ENCODE results near the gene NUP62.
"Not testable (repeated sequence)": the region's sequence is repeated elsewhere in the genome, so short reads cannot be mapped to it uniquely, and the experiment has no call there.

The NUP62 gene

DNA sequence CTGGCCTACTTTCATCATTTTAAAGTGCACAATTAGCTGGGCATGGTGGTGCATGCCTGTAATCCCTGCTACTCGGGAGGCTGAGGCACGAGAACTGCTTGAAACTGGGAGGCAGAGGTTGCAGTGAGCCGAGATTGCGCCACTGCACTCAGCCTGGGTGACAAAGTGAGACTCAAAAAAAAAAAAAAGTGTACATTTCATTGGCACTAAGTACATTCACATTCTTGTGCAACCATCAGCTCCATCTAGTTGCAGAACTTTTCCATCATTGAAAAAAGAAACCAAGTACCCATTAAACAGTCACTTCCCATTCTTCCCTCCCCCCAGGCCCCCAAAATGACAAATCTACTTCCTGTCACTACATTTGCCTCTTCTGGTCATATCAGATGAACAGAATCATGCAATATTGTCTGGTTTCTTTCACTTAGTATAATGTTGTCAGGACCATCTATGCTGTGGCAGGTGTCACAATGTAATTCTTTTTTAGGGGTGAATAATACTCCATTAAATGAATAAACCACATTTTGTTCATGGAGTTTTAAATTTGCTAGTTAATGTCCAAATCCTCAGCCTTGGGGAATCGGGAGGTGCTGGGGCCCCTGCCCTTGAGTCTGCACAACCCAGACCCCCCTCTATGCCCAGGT lies 39.1 kb upstream of the NUP62 start:
- H3K27ac ChIP-seq (ENCODE audit: low read length) = no peak overlapping the region
- H3K4me3 ChIP-seq (ENCODE audit: low read length in 2 of 2) = no peak overlapping the region
- no peaks in the 10 kb centered on the region for H3K36me3 ChIP-seq (ENCODE audit: control insufficient read depth in 2 of 2, insufficient read depth in 2 of 2, low read length in 2 of 2)
- peaks cover 9 to 10% of the 10 kb centered on the region in 2 donors for H3K27me3 ChIP-seq (ENCODE audit: control insufficient read depth in 1 of 2, insufficient read depth in 2 of 2, low read length in 2 of 2)
- no peaks in the 10 kb centered on the region for H3K9me3 ChIP-seq (ENCODE audit: control insufficient read depth in 2 of 2, low read length in 2 of 2)
- H3K9ac ChIP-seq (ENCODE audit: low read length in 2 of 2) = no peak overlapping the region
- no peaks in the 10 kb centered on the region for H3K4me1 ChIP-seq (ENCODE audit: control insufficient read depth, insufficient read depth, low read length)

DNA sequence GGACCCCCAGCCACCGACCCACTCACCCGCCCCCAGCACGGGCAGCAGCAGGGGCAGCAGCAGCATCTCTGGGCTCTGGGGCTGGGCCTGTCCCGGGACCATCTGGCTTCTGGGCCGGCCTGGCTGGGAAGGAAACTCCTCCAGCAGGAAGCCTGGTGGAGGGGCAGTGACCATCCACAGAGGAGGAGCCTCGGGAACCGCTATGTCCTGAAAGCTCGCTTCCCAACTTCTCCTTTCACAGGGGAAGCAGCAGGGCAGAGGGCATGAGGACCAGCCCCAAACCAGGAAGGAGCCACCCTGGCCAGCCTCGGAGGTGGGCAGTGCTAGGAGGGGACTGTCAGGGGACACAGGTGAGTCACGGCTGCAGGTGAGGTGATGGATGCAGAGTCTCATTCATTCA lies 31.7 kb upstream of the NUP62 start, which contains the start of gene SIGLEC11:
Gene SIGLEC11 (minus strand): TSS at position 193 of the 400 bp plus-strand sequence. CDS start 91 bp downstream, at position 102.
- H3K9me3 ChIP-seq (ENCODE audit: control insufficient read depth in 2 of 2, low read length in 2 of 2); H3K9ac ChIP-seq (ENCODE audit: low read length in 2 of 2); H3K27me3 ChIP-seq (ENCODE audit: control insufficient read depth in 1 of 2, insufficient read depth in 2 of 2, low read length in 2 of 2); H3K27ac ChIP-seq (ENCODE audit: low read length); H3K36me3 ChIP-seq (ENCODE audit: control insufficient read depth in 2 of 2, insufficient read depth in 2 of 2, low read length in 2 of 2); H3K4me3 ChIP-seq (ENCODE audit: low read length in 2 of 2); H3K4me1 ChIP-seq (ENCODE audit: control insufficient read depth, insufficient read depth, low read length): not testable (repeated sequence)

- H3K27ac ChIP-seq (ENCODE audit: low read length); H3K9ac ChIP-seq (ENCODE audit: low read length in 2 of 2); H3K36me3 ChIP-seq (ENCODE audit: control insufficient read depth in 2 of 2, insufficient read depth in 2 of 2, low read length in 2 of 2); H3K4me1 ChIP-seq (ENCODE audit: control insufficient read depth, insufficient read depth, low read length); H3K9me3 ChIP-seq (ENCODE audit: control insufficient read depth in 2 of 2, low read length in 2 of 2); H3K4me3 ChIP-seq (ENCODE audit: low read length in 2 of 2); H3K27me3 ChIP-seq (ENCODE audit: control insufficient read depth in 1 of 2, insufficient read depth in 2 of 2, low read length in 2 of 2): not testable (repeated sequence)
These were observed 30.6 kb upstream of the NUP62 start for GRCh38 chr19:49959892-49960291.

DNA sequence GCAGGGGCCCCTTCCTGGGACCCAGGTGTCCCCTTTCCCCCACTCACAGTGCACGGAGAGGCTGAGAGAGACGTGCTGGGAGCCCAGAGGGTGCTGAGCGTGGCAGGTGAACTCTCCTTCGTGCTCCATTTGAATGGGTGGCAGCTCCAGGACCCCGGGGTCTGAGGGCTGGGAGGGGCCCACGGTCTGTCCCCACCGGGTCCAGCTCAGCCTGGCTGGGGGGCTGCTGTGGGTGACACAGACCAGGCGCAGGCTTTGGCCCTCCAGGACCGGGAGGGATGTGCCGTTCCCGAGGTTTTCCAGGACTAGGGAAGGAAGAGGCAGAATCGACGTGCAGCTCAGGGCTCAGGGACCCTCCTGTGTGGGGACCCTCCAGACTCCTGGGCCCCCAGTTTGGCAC lies 29.3 kb upstream of the NUP62 start:
- H3K4me3 ChIP-seq (ENCODE audit: low read length in 2 of 2); H3K27me3 ChIP-seq (ENCODE audit: control insufficient read depth in 1 of 2, insufficient read depth in 2 of 2, low read length in 2 of 2); H3K4me1 ChIP-seq (ENCODE audit: control insufficient read depth, insufficient read depth, low read length); H3K36me3 ChIP-seq (ENCODE audit: control insufficient read depth in 2 of 2, insufficient read depth in 2 of 2, low read length in 2 of 2); H3K9ac ChIP-seq (ENCODE audit: low read length in 2 of 2); H3K27ac ChIP-seq (ENCODE audit: low read length); H3K9me3 ChIP-seq (ENCODE audit: control insufficient read depth in 2 of 2, low read length in 2 of 2): not testable (repeated sequence)

GRCh38 chr19:49958144-49958543 lies 28.8 kb upstream of the NUP62 start:
- H3K4me1 ChIP-seq (ENCODE audit: control insufficient read depth, insufficient read depth, low read length); H3K27ac ChIP-seq (ENCODE audit: low read length); H3K36me3 ChIP-seq (ENCODE audit: control insufficient read depth in 2 of 2, insufficient read depth in 2 of 2, low read length in 2 of 2); H3K27me3 ChIP-seq (ENCODE audit: control insufficient read depth in 1 of 2, insufficient read depth in 2 of 2, low read length in 2 of 2); H3K4me3 ChIP-seq (ENCODE audit: low read length in 2 of 2); H3K9me3 ChIP-seq (ENCODE audit: control insufficient read depth in 2 of 2, low read length in 2 of 2); H3K9ac ChIP-seq (ENCODE audit: low read length in 2 of 2): not testable (repeated sequence)

- peaks cover 9% of the 10 kb centered on the region in 2 donors for H3K27me3 ChIP-seq (ENCODE audit: control insufficient read depth in 1 of 2, insufficient read depth in 2 of 2, low read length in 2 of 2)
- H3K4me3 ChIP-seq (ENCODE audit: low read length in 2 of 2) = no peak overlapping the region
- H3K9ac ChIP-seq (ENCODE audit: low read length in 2 of 2) = no peak overlapping the region
- no peaks in the 10 kb centered on the region for H3K9me3 ChIP-seq (ENCODE audit: control insufficient read depth in 2 of 2, low read length in 2 of 2)
- H3K27ac ChIP-seq (ENCODE audit: low read length) = no peak overlapping the region
- H3K36me3 ChIP-seq (ENCODE audit: control insufficient read depth in 2 of 2, insufficient read depth in 2 of 2, low read length in 2 of 2) = no peaks in the 10 kb centered on the region
- H3K4me1 ChIP-seq (ENCODE audit: control insufficient read depth, insufficient read depth, low read length) = no peaks in the 10 kb centered on the region
These were observed 28.1 kb upstream of the NUP62 start for GRCh38 chr19:49957262-49957915.

- Histone ChIP-seq H3K36me3 (ENCODE audit: control insufficient read depth in 2 of 2, insufficient read depth in 2 of 2, low read length in 2 of 2) (no peaks in the 10 kb centered on the region), H3K4me3 (ENCODE audit: low read length in 2 of 2) (no peak overlapping the region), H3K27me3 (ENCODE audit: control insufficient read depth in 1 of 2, insufficient read depth in 2 of 2, low read length in 2 of 2) (peaks cover 9 to 18% of the 10 kb centered on the region in 2 donors), H3K9me3 (ENCODE audit: control insufficient read depth in 2 of 2, low read length in 2 of 2) (no peaks in the 10 kb centered on the region), H3K9ac (ENCODE audit: low read length in 2 of 2) (no peak overlapping the region), H3K27ac (ENCODE audit: low read length) (no peak overlapping the region), H3K4me1 (ENCODE audit: control insufficient read depth, insufficient read depth, low read length) (no peaks in the 10 kb centered on the region)
These were observed 26.8 kb upstream of the NUP62 start for GRCh38 chr19:49956115-49956495.

GRCh38 chr19:49954933-49955332 lies 25.6 kb upstream of the NUP62 start:
- no peak overlapping the region for H3K27ac ChIP-seq (ENCODE audit: low read length)
- H3K27me3 ChIP-seq (ENCODE audit: control insufficient read depth in 1 of 2, insufficient read depth in 2 of 2, low read length in 2 of 2) = peaks cover 9 to 24% of the 10 kb centered on the region in 2 donors
- no peaks in the 10 kb centered on the region for H3K36me3 ChIP-seq (ENCODE audit: control insufficient read depth in 2 of 2, insufficient read depth in 2 of 2, low read length in 2 of 2)
- H3K4me1 ChIP-seq (ENCODE audit: control insufficient read depth, insufficient read depth, low read length) = no peaks in the 10 kb centered on the region
- H3K4me3 ChIP-seq (ENCODE audit: low read length in 2 of 2) = no peak overlapping the region
- no peaks in the 10 kb centered on the region for H3K9me3 ChIP-seq (ENCODE audit: control insufficient read depth in 2 of 2, low read length in 2 of 2)
- H3K9ac ChIP-seq (ENCODE audit: low read length in 2 of 2) = no peak overlapping the region

DNA sequence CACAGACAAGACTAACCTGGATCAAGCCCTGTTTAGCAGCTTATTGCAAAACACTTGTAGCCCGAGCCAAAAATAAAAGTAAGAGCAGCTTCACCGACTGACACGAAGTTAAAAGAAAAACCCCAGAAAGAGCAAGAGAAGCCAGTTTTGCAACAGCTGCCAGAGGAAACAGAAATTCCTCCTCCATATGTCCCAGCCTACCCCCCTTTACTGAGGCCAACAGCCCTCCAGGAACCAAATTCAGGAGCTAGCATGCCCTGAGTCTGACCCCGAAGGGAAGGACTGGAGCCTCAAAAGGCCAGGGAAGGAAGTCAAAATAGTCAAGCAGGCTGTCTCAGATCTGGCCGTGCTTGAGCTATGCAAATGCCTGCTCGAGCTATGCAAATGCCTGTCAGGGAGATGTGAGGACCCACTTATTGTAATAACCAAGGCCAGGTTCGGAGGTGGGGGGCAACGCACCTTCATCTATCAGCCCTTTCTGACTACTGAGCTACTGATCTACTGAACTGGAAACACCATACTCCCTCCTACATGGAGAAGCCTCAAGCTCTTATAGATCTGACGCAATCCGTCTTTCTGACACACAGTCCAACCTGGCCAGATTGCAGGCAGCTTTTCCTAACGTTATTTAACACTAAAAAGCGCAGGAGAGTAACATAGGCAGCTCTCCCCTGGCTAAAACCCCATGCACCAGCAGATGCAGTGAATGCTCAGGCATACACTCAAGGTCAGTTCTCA lies 25.0 kb upstream of the NUP62 start:
- Histone ChIP-seq H3K9me3 (ENCODE audit: control insufficient read depth in 2 of 2, low read length in 2 of 2) (no peaks in the 10 kb centered on the region), H3K9ac (ENCODE audit: low read length in 2 of 2) (no peak overlapping the region), H3K27me3 (ENCODE audit: control insufficient read depth in 1 of 2, insufficient read depth in 2 of 2, low read length in 2 of 2) (peaks cover 9 to 24% of the 10 kb centered on the region in 2 donors), H3K27ac (ENCODE audit: low read length) (no peak overlapping the region), H3K36me3 (ENCODE audit: control insufficient read depth in 2 of 2, insufficient read depth in 2 of 2, low read length in 2 of 2) (no peaks in the 10 kb centered on the region), H3K4me3 (ENCODE audit: low read length in 2 of 2) (no peak overlapping the region), H3K4me1 (ENCODE audit: control insufficient read depth, insufficient read depth, low read length) (no peaks in the 10 kb centered on the region)

- H3K36me3 ChIP-seq (ENCODE audit: control insufficient read depth in 2 of 2, insufficient read depth in 2 of 2, low read length in 2 of 2) = no peaks in the 10 kb centered on the region
- no peaks in the 10 kb centered on the region for H3K9me3 ChIP-seq (ENCODE audit: control insufficient read depth in 2 of 2, low read length in 2 of 2)
- no peak overlapping the region for H3K9ac ChIP-seq (ENCODE audit: low read length in 2 of 2)
- no peaks in the 10 kb centered on the region for H3K4me1 ChIP-seq (ENCODE audit: control insufficient read depth, insufficient read depth, low read length)
- no peak overlapping the region for H3K4me3 ChIP-seq (ENCODE audit: low read length in 2 of 2)
- no peak overlapping the region for H3K27ac ChIP-seq (ENCODE audit: low read length)
- H3K27me3 ChIP-seq (ENCODE audit: control insufficient read depth in 1 of 2, insufficient read depth in 2 of 2, low read length in 2 of 2) = peaks cover 9 to 22% of the 10 kb centered on the region in 2 donors
These were observed 24.1 kb upstream of the NUP62 start for GRCh38 chr19:49953416-49953815.

DNA sequence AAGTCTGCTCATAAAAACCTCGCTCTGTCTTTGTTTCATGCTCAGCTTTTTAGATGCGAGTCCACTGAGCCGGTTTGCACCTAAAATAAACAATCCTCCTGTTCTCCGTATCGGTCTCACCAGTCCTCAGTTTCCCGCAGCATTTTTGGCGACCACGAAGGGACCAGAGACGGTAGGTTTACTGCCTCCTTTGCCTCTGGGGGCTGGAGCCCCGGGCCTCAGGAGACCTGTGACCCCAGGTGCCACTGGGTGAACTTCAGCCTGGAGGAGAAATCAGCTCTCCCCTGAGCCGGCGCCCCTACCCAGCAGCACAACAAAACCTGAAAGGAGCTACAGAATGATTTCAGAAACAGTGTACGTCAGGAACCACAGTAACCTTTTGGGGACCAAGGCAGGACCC lies 23.6 kb upstream of the NUP62 start:
- no peak overlapping the region for H3K4me3 ChIP-seq (ENCODE audit: low read length in 2 of 2)
- no peaks in the 10 kb centered on the region for H3K9me3 ChIP-seq (ENCODE audit: control insufficient read depth in 2 of 2, low read length in 2 of 2)
- H3K27me3 ChIP-seq (ENCODE audit: control insufficient read depth in 1 of 2, insufficient read depth in 2 of 2, low read length in 2 of 2) = peaks cover 9 to 22% of the 10 kb centered on the region in 2 donors
- no peaks in the 10 kb centered on the region for H3K4me1 ChIP-seq (ENCODE audit: control insufficient read depth, insufficient read depth, low read length)
- no peak overlapping the region for H3K27ac ChIP-seq (ENCODE audit: low read length)
- H3K36me3 ChIP-seq (ENCODE audit: control insufficient read depth in 2 of 2, insufficient read depth in 2 of 2, low read length in 2 of 2) = no peaks in the 10 kb centered on the region
- no peak overlapping the region for H3K9ac ChIP-seq (ENCODE audit: low read length in 2 of 2)

Measured in stomach smooth muscle (tissue), 2 donors.